Lung (tissue), 12 donors: ENCODE results near the gene ANKRD50. TPM values are rescaled to one million over a fixed set of nuclear protein-coding genes. Genes with fewer than 3 reads are reported as not detected.

Experiments
- ATAC-seq: fragments of 200-7000 bp; cut with Tn5 transposase; one replicate; pipeline ENCODE4 v1.9.1; 2020; ENCODE audit warnings: moderate number of reproducible peaks; ENCODE audit not compliant: insufficient read depth, low FRiP score
- DNase-seq, 3 donors: peaks; one replicate each; pipeline ENCODE4 v3.0.0-alpha.2; 2013 to 2017
- H3K27ac ChIP-seq, 2 donors: one replicate each; pipeline ENCODE4 v1.5.1; 2013; ENCODE audit warnings: mild to moderate bottlenecking in 2 of 2, moderate library complexity in 2 of 2, control low read depth in 1 of 2, inconsistent platforms in 1 of 2, low read depth in 1 of 2, low read length in 1 of 2
- H3K27me3 ChIP-seq, 3 donors: one replicate each; pipeline ENCODE4 v1.5.1; 2013; ENCODE audit warnings: low read length in 2 of 3; ENCODE audit not compliant: control insufficient read depth in 3 of 3, insufficient read depth in 3 of 3
- H3K36me3 ChIP-seq, 4 donors: one replicate each; pipeline ENCODE4 v1.5.1; 2013; ENCODE audit warnings: low read length in 4 of 4, mild to moderate bottlenecking in 1 of 4, moderate library complexity in 1 of 4; ENCODE audit not compliant: control insufficient read depth in 4 of 4, insufficient read depth in 4 of 4
- H3K4me1 ChIP-seq, 5 donors: one replicate each; pipeline ENCODE4 v1.5.1; 2013; ENCODE audit warnings: low read length in 5 of 5, mild to moderate bottlenecking in 2 of 5, moderate library complexity in 1 of 5; ENCODE audit not compliant: control insufficient read depth in 5 of 5, insufficient read depth in 5 of 5
- H3K4me3 ChIP-seq: one replicate; pipeline ENCODE4 v1.5.1; 2013; ENCODE audit warnings: mild to moderate bottlenecking, control low read depth, moderate library complexity
- H3K9ac ChIP-seq, 2 donors: one replicate each; pipeline ENCODE4 v1.5.1; 2013; ENCODE audit warnings: low read length in 2 of 2, control low read depth in 1 of 2; ENCODE audit not compliant: insufficient read depth in 1 of 2
- H3K9me3 ChIP-seq, 4 donors: one replicate each; pipeline ENCODE4 v1.5.1; 2013; ENCODE audit warnings: low read length in 3 of 4, mild to moderate bottlenecking in 1 of 4, moderate library complexity in 1 of 4; ENCODE audit not compliant: control insufficient read depth in 4 of 4, insufficient read depth in 3 of 4
- CTCF ChIP-seq: IDR thresholded peaks from 2 replicates; pipeline ENCODE4 v1.5.1; 2012; ENCODE audit warnings: mild to moderate bottlenecking; ENCODE audit errors: control extremely low read depth, extremely low read depth
- WGBS, 2 donors: extraction: QIAGEN DNeasy Blood & Tissue Kit; methylation state at CpG; one replicate each; pipeline ENCODE4 v1.1.7; 2013; 5-methylcytosine and 5-hydroxymethylcytosine counted together
- polyA plus RNA-seq, 2 donors: library from polyadenylated mRNA; stranded (reverse); fragments of 200-250 nt; gene quantifications; one replicate each; pipeline ENCODE4 v1.2.1, GENCODE V29; 2013
- total RNA-seq, 2 donors: library from RNA; depleted of rRNA in 1 of 2; stranded (reverse); fragments of >200 nt in 1 of 2; gene quantifications; one replicate each; pipeline ENCODE4 v1.2.1, GENCODE V29; 2014 to 2021
- donor health status: control.
- donor health status: control.
- donor health status: Bipolar disorder and iron deficiency.
- donor health status: healthy.
- donor health status: DM: yes; HTN: yes; CAD: no.

The ANKRD50 gene
- total and polyA plus RNA-seq, 4 donors = 4.0 to 137 (median 11.6) TPM

- H3K36me3 ChIP-seq = peaks cover 0 to 12% (median 5%) of the 10 kb centered on the region in 4 donors
- ATAC-seq = no peak
- H3K4me1 ChIP-seq = no peaks in the 10 kb centered on the region
- no peak for DNase-seq
- H3K4me3 ChIP-seq = no peak overlapping the region
- 78 to 89% methylated on average over 3 of the region's 3 CpGs for WGBS, 2 donors
- H3K27me3 ChIP-seq = no peaks in the 10 kb centered on the region
- no peak for TF ChIP-seq CTCF
- peaks cover 0 to 2% (median 0%) of the 10 kb centered on the region in 4 donors for H3K9me3 ChIP-seq
- H3K27ac ChIP-seq = no peak overlapping the region
- no peak overlapping the region for H3K9ac ChIP-seq
Measured at GRCh38 chr4:124684301-124684700, 28.2 kb downstream of the ANKRD50 start.

- DNase-seq (no peak), ATAC-seq (no peak)
- TF ChIP-seq CTCF = no peak
- Histone ChIP-seq H3K36me3 (peaks cover 0 to 10% (median 4%) of the 10 kb centered on the region in 4 donors), H3K27ac (no peak overlapping the region), H3K4me3 (no peak overlapping the region), H3K9ac (no peak overlapping the region), H3K27me3 (no peaks in the 10 kb centered on the region), H3K4me1 (no peaks in the 10 kb centered on the region), H3K9me3 (no peaks in the 10 kb centered on the region)
- WGBS, 2 donors = 96 to 97% methylated on average over 2 of the region's 2 CpGs
Measured at GRCh38 chr4:124682384-124682783, 30.1 kb downstream of the ANKRD50 start.

- TF ChIP-seq CTCF = no peak
- no peak overlapping the region for H3K27ac ChIP-seq
- H3K9me3 ChIP-seq = peaks cover 0 to 4% (median under 1%) of the 10 kb centered on the region in 4 donors
- H3K9ac ChIP-seq = no peak overlapping the region
- no peak overlapping the region for H3K4me3 ChIP-seq
- H3K4me1 ChIP-seq = no peaks in the 10 kb centered on the region
- H3K36me3 ChIP-seq = peaks cover 13 to 30% (median 25%) of the 10 kb centered on the region in 4 donors
- H3K27me3 ChIP-seq = no peaks in the 10 kb centered on the region
- ATAC-seq (no peak), DNase-seq (no peak)
- 90 to 95% methylated on average over 2 of the region's 2 CpGs for WGBS, 2 donors
Measured at GRCh38 chr4:124666496-124666895, 46.0 kb downstream of the ANKRD50 start.

- TF ChIP-seq CTCF = no peak
- Histone ChIP-seq H3K27me3 (no peaks in the 10 kb centered on the region), H3K36me3 (peaks cover 0 to 4% (median 0%) of the 10 kb centered on the region in 4 donors), H3K4me3 (no peak overlapping the region), H3K9ac (no peak overlapping the region), H3K4me1 (no peaks in the 10 kb centered on the region), H3K9me3 (no peaks in the 10 kb centered on the region), H3K27ac (no peak overlapping the region)
- DNase-seq = no peak
- WGBS, 2 donors = 78 to 91% methylated on average over 1 of the region's 1 CpG
- no peak for ATAC-seq
Measured at GRCh38 chr4:124658795-124659194, 53.7 kb downstream of the ANKRD50 start.
